RPMI7951 (cell line): ENCODE results near the gene ACOT7. TPM values are rescaled to one million over a fixed set of nuclear protein-coding genes. Genes with fewer than 3 reads are reported as not detected.

ENCODE experiments used
- DNase-seq: peaks from one replicate; pipeline ENCODE4 v3.0.0-alpha.2; 2012; ENCODE audit warnings: low read depth
- total RNA-seq: library from RNA; depleted of rRNA; stranded (reverse); fragments of >200 nt; shearing (Covaris generic); gene quantifications from 2 replicates; pipeline ENCODE4 v1.2.3, GENCODE V29; 2014

The ACOT7 gene
- total RNA-seq, 1 experiment from 2014 or later, result 142 TPM

DNA sequence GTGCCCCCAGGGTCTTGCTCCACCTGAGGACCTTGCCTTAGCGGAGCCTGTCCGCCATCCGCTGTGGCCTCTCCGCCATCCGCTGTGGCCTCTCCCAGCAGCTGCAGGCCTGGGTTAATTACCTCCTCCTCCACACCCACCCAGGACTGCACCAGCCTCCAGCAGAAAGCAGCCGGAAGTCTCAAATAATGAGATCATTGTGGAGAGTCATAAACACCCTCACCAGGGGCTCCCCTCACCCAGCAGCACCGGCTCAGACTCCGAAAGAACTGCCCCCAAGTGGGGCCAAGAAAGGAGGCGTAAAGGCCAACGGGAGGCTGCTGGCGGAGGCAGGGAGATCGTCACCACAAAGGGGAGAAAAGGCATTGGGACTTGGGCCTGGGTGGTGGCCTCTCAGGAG lies 122.0 kb downstream of the ACOT7 start:
- no peak for DNase-seq

- DNase-seq, result no peak
These were observed 122.6 kb downstream of the ACOT7 start for GRCh38 chr1:6271006-6271405.

DNA sequence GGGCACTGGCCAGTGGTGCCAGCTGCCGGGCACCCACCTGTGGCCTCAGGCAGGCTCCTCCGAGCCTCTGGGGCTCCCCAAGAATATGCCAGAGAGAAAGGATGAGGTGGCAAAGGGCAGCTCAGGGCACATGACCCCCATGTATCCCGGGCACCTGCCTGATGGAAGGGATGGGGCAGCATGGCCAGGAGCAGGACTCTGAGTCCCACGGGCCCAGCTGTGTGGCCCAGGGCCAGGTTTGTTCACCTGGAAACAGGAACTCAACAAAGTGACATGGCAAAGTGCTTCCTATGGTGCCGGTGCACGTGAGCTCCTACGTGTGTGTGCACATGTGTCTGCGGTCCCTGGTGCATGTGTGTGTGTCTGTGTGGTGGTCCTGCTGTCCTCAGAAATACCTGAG lies 123.2 kb downstream of the ACOT7 start:
- DNase-seq, result no peak

GRCh38 chr1:6269720-6270400 lies 123.7 kb downstream of the ACOT7 start:
- DNase-seq, result no peak

DNA sequence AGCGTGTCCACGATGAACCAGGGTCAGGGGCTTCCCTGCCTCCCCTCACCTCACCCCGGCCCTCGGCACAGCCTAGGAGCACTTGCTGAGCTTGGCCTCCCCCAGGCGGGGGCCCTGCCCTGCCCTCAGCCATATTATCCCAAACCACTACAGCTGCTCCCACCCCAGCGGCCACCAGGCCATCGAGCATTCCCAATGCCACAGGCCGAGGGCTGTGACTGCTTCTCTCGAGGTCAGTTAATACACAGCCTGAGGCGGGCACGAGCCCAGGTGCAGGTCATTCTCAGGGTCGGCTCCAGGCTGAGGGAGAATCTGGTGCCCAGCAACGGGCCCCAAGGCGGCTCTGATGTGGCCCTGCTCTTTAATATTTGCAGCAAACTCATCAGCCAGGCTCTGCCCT lies 124.3 kb downstream of the ACOT7 start:
- no peak for DNase-seq

DNA sequence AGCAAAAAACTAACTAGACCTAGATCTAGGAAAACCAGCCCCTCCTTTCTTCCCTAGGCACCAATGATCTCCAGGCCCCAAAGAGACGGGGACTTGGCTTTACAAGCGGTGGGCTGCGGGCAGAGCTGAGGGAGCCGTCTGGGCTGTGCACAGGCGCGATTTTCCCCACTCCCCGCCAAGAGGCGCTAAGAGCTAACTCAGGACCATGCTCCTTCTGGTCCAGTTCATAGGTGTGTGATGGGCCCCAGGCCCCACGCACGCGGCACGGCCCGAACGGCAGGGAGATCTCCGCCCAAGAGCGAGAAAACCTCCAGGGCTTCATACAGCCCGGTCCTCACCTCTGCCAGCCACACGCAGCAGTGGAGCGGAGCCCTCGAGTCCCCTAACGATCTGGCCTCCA lies 125.2 kb downstream of the ACOT7 start:
- DNase-seq, result no peak

DNA sequence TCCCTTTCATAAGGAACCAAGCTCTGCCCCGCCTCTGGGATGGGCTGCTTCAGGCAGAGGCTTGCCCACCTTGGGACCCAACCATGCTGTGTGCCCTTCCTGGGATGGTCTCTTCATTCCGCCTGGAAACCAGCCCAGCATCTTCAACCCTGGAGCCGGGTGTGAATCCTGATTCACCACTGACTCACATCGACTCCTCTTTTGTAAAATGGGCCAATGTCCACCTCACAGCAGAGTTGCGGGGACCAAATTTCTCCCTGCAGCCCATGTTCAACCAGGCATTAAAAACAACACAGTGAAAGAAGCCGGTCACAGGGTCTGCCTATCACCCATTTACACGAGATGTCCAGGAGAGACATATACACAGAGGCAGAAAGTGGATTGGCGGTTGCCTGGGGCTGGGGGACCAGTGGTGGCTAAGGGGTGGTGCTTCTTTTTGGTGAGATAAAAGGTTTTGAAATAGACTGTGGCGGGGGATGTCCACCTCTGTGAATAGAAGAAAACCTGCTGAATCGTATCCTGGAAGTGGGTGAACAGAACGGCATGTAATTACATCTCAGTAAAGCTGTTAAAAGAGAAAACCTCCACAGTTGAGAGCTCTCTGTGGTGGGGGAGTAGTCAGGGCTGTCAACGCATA lies 125.8 kb downstream of the ACOT7 start:
- peak; percentile 75 for DNase-seq

- DNase-seq, result no peak
These were observed 126.9 kb downstream of the ACOT7 start for GRCh38 chr1:6266641-6267040.

- no peak for DNase-seq
These were observed 128.4 kb downstream of the ACOT7 start for GRCh38 chr1:6265151-6265550.

GRCh38 chr1:6263716-6264115 lies 129.9 kb downstream of the ACOT7 start:
- DNase-seq, result no peak

- DNase-seq, result peak; percentile 47
These were observed 130.8 kb downstream of the ACOT7 start for GRCh38 chr1:6262555-6263420.

DNA sequence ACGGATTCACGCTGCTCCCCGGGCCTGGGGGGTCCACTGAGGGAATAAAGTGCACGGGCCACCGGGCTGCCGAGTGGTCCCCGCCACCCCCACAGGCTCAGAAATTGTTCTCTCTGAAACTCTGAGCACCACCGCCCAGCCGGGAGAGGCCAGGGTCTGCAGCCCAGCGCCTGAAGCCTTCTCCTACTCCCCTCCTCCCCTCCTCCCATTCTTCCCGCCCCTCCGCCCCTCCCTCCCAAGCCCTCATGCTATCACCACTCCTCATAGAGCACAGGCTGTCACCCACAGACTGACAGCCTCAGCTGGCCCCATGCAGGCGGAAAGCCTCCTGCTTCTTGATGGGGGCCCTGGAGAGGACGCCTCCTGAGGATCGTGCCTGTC lies 132.0 kb downstream of the ACOT7 start:
- DNase-seq, result no peak

GRCh38 chr1:6260961-6261614 lies 132.5 kb downstream of the ACOT7 start, which contains the start of gene GPR153:
Gene GPR153, minus strand, starts transcription at chr1:6261098. Its CDS starts 6,193 bp downstream, at chr1:6254905.
- DNase-seq, result peak; percentile 55

DNA sequence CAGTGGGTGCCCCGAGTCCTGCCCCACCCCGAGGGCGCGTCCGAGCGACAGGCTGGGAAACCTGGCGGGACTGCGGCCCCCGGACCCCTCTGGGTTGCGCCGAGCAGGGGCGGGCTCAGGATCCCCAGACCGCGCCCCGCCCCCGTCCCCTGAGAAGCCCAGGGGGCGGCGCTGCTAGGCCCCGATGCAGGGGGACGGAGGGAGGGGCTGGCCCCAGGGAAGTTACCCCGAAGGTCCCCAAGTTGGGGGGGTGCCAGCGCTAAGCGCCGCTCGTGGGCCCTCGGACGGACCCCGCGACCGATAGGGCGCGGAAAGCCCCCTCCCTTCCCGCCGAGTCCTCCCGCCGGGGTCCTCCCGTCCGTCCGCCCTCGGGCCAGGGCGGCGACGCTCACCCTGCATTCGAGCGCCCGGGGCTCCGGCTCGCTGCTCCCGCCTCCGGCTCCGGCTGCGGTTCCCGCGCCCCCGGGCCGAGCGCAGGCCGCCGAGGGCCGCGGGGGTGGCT lies 133.1 kb downstream of the ACOT7 start:
- no peak for DNase-seq

- DNase-seq, result peak; percentile 82
These were observed 133.8 kb downstream of the ACOT7 start for GRCh38 chr1:6259491-6260362.

DNA sequence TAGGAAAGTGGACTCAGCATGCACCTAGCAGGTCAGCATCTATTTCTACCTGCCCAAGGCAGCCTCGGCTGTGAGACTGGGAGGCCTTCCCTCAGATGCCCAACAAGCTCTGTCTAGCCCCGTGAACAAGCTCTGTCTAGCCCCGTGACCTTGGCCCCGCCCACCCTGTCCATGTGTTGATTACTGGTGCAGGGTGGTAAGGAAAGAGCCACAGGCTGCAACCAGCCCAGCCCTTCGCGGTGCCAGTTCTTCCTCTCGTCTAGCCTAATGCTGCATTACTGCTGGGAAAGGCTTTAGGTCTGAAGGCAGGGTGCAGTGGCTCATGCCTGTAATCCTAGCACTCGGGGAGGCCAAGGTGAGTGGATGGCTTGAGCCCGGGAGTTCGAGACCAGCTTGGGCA lies 134.9 kb downstream of the ACOT7 start:
- no peak for DNase-seq

- peak; percentile 84 for DNase-seq
These were observed 136.0 kb downstream of the ACOT7 start for GRCh38 chr1:6257541-6258069.

DNA sequence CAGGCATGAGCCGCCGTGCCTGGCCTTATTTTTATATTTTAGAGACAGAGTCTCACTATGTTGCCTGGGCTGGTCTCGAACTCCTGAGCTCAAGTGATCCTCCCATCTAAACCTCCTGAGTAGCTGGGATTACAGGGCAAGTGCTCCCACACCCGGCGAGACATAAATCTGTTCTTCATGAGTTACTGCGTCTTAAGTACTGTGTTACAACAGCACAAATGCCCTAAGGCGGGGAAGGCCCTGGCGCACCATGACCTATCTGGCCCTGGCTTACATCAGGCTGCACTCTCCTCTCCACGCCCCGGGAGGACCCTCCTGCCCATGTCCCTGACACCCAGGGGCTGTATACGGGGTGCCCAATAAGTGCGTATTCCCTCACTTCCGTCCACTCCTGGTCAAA lies 136.9 kb downstream of the ACOT7 start:
- peak; percentile 81 for DNase-seq

- no peak for DNase-seq
These were observed 138.9 kb downstream of the ACOT7 start for GRCh38 chr1:6254691-6255090.

- no peak for DNase-seq
These were observed 140.2 kb downstream of the ACOT7 start for GRCh38 chr1:6253380-6253779.

GRCh38 chr1:6252374-6252710 lies 141.2 kb downstream of the ACOT7 start:
- no peak for DNase-seq
